ENCODE measurements around the gene BBX.

- no peak for TF ChIP-seq EZH2phosphoT487 (IDR thresholded peaks at IDR 0.05; ENCODE audit: insufficient read depth, low read depth)
- TF ChIP-seq EZH2 (IDR thresholded peaks at IDR 0.05; ENCODE audit: insufficient read depth, poor library complexity, severe bottlenecking) = no peak
These were observed 97.8 kb downstream of the BBX start for GRCh38 chr3:107620534-107620933.

Data from GM23248 (cell line).